Measurements from ENCODE around the gene ASTN1.

ASTN1 gene

DNA sequence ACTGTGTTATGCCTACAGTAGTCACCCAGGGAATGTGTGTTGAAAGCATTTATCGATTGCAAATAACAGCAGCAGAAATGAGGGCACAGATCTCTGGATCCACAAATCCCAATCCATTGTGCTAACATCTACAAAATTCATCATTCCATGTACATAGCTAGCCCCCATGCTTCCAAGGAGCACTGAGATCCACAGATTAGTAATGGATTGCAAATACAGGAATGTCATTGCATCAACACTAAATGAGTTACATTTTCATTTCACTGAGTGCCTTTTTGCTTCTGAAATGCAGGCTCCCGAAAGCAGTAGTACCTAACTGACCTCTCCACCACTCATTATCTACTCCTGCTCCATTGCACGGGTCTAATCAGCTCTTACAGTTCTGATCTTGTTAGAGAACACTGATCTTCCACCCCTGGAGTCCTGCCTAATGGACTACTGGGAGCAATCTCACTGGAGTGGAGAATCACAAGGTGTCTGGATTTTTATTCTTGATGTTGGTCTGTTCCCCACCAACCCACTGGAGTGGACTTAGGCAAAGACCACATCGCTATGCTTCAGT is 30.5 kb downstream of the ASTN1 start:
- no peak for DNase-seq (ENCODE audit: low read depth, low spot score)
- H3K4me3 ChIP-seq (ENCODE audit: low read depth, low read length) = no peak overlapping the region
- in situ Hi-C loops (cut with HindIII; ENCODE audit: low sequenced_read_pairs) = no loop called here
- TF ChIP-seq, protein P1, sequence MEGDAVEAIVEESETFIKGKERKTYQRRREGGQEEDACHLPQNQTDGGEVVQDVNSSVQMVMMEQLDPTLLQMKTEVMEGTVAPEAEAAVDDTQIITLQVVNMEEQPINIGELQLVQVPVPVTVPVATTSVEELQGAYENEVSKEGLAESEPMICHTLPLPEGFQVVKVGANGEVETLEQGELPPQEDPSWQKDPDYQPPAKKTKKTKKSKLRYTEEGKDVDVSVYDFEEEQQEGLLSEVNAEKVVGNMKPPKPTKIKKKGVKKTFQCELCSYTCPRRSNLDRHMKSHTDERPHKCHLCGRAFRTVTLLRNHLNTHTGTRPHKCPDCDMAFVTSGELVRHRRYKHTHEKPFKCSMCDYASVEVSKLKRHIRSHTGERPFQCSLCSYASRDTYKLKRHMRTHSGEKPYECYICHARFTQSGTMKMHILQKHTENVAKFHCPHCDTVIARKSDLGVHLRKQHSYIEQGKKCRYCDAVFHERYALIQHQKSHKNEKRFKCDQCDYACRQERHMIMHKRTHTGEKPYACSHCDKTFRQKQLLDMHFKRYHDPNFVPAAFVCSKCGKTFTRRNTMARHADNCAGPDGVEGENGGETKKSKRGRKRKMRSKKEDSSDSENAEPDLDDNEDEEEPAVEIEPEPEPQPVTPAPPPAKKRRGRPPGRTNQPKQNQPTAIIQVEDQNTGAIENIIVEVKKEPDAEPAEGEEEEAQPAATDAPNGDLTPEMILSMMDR (IDR thresholded peaks at IDR 0.05; ENCODE audit: low read depth, low read length) = no peak

DNA sequence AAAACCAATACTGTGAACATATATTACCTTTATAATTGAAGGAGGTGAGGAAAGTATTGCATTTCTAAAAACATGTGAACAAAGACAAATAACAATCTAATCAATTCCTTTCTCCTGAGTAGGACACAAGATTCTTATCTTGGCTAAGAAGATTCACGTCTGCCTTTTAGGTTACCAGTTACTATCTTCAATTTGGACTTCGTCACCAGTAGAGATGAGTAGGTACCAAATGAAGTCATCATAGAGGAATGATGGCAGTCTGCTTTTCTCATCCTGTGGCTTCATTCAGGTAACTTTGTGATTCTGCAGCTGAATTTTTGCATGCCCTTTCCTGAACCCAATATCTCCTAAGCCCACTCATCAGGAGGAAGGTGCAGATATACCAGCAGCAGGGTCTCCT is 32.4 kb downstream of the ASTN1 start:
- in situ Hi-C loops (cut with HindIII; ENCODE audit: low sequenced_read_pairs) = no loop called here
- no peak overlapping the region for H3K4me3 ChIP-seq (ENCODE audit: low read depth, low read length)
- DNase-seq (ENCODE audit: low read depth, low spot score) = no peak
- TF ChIP-seq, protein P1 (IDR thresholded peaks at IDR 0.05; ENCODE audit: low read depth, low read length) = no peak

DNA sequence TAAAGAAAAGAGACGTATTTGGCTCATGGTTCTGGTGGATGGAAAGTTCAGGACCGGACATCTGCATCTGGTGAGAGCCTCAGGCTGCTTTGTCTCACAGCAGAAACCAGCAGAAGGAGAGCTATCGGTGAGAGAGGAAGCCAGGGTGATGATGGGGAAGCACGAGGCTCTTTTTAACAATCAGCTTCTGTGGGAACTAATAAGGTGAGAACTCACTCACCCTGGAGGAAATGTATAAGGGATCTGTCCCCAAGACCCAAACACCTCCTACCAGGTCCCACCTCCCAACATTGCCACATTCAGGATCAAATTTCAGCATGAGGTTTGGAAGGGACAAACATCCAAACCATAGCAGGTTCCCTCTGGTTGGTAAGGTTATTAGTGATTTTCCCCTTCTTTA is 32.8 kb downstream of the ASTN1 start:
- DNase-seq (ENCODE audit: low read depth, low spot score) = no peak
- no peak overlapping the region for H3K4me3 ChIP-seq (ENCODE audit: low read depth, low read length)
- in situ Hi-C loops (cut with HindIII; ENCODE audit: low sequenced_read_pairs) = no loop called here
- TF ChIP-seq, protein P1 (IDR thresholded peaks at IDR 0.05; ENCODE audit: low read depth, low read length) = no peak

DNA sequence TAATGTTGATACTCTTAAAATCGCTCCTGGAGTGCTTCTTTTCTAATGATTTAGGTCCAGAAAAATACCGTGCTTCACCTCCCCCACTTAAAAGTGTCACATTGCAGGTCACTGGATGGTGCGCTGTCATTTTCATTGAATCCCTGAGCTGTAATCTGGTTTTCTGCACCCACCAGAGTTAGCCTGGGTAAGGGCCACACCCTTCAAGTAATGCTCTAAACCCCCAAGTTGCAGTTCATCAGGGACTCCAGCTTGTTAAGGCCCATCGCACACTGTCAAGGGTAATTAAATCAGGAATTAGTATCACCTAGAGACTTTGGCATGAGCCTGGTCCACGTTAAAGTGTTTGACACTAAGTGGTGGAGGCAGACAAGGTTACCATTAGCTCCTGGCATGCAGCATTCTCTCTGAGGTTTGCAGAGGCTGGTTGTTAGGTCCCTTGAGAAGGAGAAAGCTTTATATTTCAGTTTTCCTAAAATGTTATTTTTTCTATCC is 34.0 kb downstream of the ASTN1 start:
- no peak for DNase-seq (ENCODE audit: low read depth, low spot score)
- TF ChIP-seq, protein P1 (IDR thresholded peaks at IDR 0.05; ENCODE audit: low read depth, low read length) = no peak
- H3K4me3 ChIP-seq (ENCODE audit: low read depth, low read length) = no peak overlapping the region
- in situ Hi-C loops (cut with HindIII; ENCODE audit: low sequenced_read_pairs) = no loop called here

DNA sequence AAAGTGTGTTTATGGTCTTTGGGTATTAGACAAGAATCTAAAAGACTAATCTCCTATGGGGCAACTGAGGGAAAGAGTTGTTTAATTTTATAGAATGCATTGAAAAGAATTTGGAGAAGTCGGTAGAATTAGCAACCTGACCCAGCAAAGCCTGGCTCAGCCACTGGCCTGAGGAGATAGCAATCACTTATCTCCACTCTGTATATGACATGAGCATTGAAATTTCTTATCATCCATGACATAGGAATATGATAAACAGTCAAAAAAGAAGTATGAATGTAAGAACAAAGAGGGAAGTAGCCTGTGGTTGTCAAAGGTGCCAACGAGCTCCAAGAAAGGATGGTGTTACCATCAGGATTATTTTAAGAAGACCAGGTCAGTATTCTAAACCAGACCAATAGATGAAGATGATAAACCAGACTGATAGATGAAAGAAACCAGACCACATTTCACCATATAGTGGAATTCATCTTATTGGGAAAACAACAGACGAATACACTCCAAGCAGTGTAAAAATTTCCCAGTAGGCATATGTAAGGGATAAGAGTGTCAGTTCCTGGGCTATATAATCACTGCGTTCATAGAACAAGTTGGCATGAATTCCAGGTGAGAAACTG is 35.7 kb downstream of the ASTN1 start:
- in situ Hi-C loops (cut with HindIII; ENCODE audit: low sequenced_read_pairs) = no loop called here
- H3K4me3 ChIP-seq (ENCODE audit: low read depth, low read length) = no peak overlapping the region
- DNase-seq (ENCODE audit: low read depth, low spot score) = no peak
- TF ChIP-seq, protein P1 (IDR thresholded peaks at IDR 0.05; ENCODE audit: low read depth, low read length) = no peak

DNA sequence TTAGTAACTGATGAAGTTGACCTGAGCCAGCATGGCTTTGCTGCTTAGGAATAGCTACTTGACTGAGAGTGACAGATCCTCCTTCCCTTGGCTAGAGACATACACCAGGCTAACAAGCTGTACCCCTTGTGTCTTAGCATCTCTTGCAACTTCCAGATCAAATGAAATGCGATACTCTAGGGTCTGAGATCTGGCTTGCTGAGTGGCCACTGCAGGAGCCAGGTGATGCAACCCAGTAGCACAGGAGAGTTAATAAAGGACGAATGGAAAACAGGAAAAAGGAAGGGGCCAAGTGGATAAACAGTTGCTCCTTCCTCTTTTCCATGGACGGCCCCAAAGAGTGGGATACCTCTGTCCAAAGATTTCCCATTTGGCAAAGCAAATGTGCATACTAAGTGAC is 38.2 kb downstream of the ASTN1 start:
- H3K4me3 ChIP-seq (ENCODE audit: low read depth, low read length) = no peak overlapping the region
- in situ Hi-C loops (cut with HindIII; ENCODE audit: low sequenced_read_pairs) = no loop called here
- no peak for DNase-seq (ENCODE audit: low read depth, low spot score)
- TF ChIP-seq, protein P1 (IDR thresholded peaks at IDR 0.05; ENCODE audit: low read depth, low read length) = no peak

All from astrocyte of the spinal cord (primary cell).